CD4-positive, alpha-beta T cell treated with Interleukin-6 at 100 ng/mL for 8 hours (primary cell): ENCODE data around the gene FCRL6.

ENCODE experiments used
- DNase-seq: peaks from one replicate; pipeline ENCODE4 v3.0.0-alpha.2; 2020; ENCODE audit warnings: mixed read lengths, low spot score

Gene FCRL6

GRCh38 chr1:159835862-159836525 is 33.8 kb downstream of the FCRL6 start:
- DNase-seq, result no peak

- no peak for DNase-seq
Observed at GRCh38 chr1:159838715-159839114, 36.6 kb downstream of the FCRL6 start.

GRCh38 chr1:159839116-159839849 is 37.1 kb downstream of the FCRL6 start:
- no peak for DNase-seq

- DNase-seq, result no peak
Observed at GRCh38 chr1:159841749-159842148, 39.6 kb downstream of the FCRL6 start.

GRCh38 chr1:159843459-159843858 is 41.3 kb downstream of the FCRL6 start:
- DNase-seq, result no peak

GRCh38 chr1:159845751-159846629 is 43.8 kb downstream of the FCRL6 start:
- no peak for DNase-seq

- no peak for DNase-seq
Observed at GRCh38 chr1:159847231-159847630, 45.1 kb downstream of the FCRL6 start.

- DNase-seq, result no peak
Observed at GRCh38 chr1:159848326-159848725, 46.2 kb downstream of the FCRL6 start.

GRCh38 chr1:159849626-159850366 is 47.6 kb downstream of the FCRL6 start:
- no peak for DNase-seq

GRCh38 chr1:159851407-159851806 is 49.2 kb downstream of the FCRL6 start:
- DNase-seq, result no peak

GRCh38 chr1:159853417-159854115 is 51.4 kb downstream of the FCRL6 start:
- no peak for DNase-seq

GRCh38 chr1:159854116-159854692 is 52.0 kb downstream of the FCRL6 start:
- DNase-seq, result no peak

GRCh38 chr1:159854693-159855192 is 52.6 kb downstream of the FCRL6 start:
- peak; percentile 76 for DNase-seq

- DNase-seq, result no peak
Observed at GRCh38 chr1:159855709-159856108, 53.5 kb downstream of the FCRL6 start.

GRCh38 chr1:159856576-159856975 is 54.4 kb downstream of the FCRL6 start:
- no peak for DNase-seq

GRCh38 chr1:159857889-159858288 is 55.7 kb downstream of the FCRL6 start:
- no peak for DNase-seq

- DNase-seq, result no peak
Observed at GRCh38 chr1:159859767-159860322, 57.7 kb downstream of the FCRL6 start.

GRCh38 chr1:159860456-159860855 is 58.3 kb downstream of the FCRL6 start:
- DNase-seq, result no peak

- DNase-seq, result no peak
Observed at GRCh38 chr1:159861218-159861617, 59.1 kb downstream of the FCRL6 start.

GRCh38 chr1:159862031-159862430 is 59.9 kb downstream of the FCRL6 start:
- no peak for DNase-seq
